ENCODE data around the gene SAMM50.

SAMM50 gene

GRCh38 chr22:44031158-44031952 lies 76.1 kb downstream of the SAMM50 start:
- Histone ChIP-seq H3K4me3 (ENCODE audit: low read depth in 1 of 2, low read length in 1 of 2) (no peak overlapping the region), H3K27me3 (peaks cover 3% of the 10 kb centered on the region), H3K4me1 (ENCODE audit: control insufficient read depth in 1 of 2, insufficient read depth in 1 of 2, low read depth in 1 of 2, low read length in 1 of 2) (peaks cover 10 to 11% of the 10 kb centered on the region in 2 experiments), H3K36me3 (no peaks in the 10 kb centered on the region), H3K27ac (no peak overlapping the region), H3K9me3 (no peaks in the 10 kb centered on the region)
- TF ChIP-seq, protein P1, sequence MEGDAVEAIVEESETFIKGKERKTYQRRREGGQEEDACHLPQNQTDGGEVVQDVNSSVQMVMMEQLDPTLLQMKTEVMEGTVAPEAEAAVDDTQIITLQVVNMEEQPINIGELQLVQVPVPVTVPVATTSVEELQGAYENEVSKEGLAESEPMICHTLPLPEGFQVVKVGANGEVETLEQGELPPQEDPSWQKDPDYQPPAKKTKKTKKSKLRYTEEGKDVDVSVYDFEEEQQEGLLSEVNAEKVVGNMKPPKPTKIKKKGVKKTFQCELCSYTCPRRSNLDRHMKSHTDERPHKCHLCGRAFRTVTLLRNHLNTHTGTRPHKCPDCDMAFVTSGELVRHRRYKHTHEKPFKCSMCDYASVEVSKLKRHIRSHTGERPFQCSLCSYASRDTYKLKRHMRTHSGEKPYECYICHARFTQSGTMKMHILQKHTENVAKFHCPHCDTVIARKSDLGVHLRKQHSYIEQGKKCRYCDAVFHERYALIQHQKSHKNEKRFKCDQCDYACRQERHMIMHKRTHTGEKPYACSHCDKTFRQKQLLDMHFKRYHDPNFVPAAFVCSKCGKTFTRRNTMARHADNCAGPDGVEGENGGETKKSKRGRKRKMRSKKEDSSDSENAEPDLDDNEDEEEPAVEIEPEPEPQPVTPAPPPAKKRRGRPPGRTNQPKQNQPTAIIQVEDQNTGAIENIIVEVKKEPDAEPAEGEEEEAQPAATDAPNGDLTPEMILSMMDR (IDR thresholded peaks at IDR 0.05) = no peak

GRCh38 chr22:44032126-44032730 lies 77.0 kb downstream of the SAMM50 start:
- Histone ChIP-seq H3K4me3 (ENCODE audit: low read depth in 1 of 2, low read length in 1 of 2) (no peak overlapping the region), H3K36me3 (no peaks in the 10 kb centered on the region), H3K27me3 (no peaks in the 10 kb centered on the region), H3K9me3 (no peaks in the 10 kb centered on the region), H3K4me1 (ENCODE audit: control insufficient read depth in 1 of 2, insufficient read depth in 1 of 2, low read depth in 1 of 2, low read length in 1 of 2) (peaks cover 2 to 3% of the 10 kb centered on the region in 2 experiments), H3K27ac (no peak overlapping the region)
- TF ChIP-seq, protein P1 (IDR thresholded peaks at IDR 0.05) = no peak

DNA sequence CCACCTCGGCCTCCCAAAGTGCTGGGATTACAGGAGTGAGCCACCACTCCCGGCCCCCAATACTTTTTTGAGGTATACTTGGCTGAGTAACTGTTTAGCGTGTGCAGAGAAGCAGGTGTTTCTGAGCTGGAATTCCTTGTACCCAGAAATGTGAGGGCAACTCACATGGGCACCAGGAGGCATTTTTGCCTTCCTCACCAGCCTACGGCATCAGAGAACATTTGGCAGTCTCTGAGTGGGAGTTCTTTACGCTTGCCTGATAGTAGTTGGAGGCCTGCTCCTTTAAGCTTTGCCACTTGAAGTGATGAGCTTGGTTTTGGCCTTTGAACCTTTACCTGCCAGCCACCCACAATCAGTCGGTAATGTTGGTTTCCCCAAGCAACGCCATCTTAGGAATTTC lies 78.0 kb downstream of the SAMM50 start:
- no peaks in the 10 kb centered on the region for H3K9me3 ChIP-seq
- TF ChIP-seq, protein P1 (IDR thresholded peaks at IDR 0.05) = no peak
- H3K27ac ChIP-seq = no peak overlapping the region
- H3K4me1 ChIP-seq (ENCODE audit: control insufficient read depth in 1 of 2, insufficient read depth in 1 of 2, low read depth in 1 of 2, low read length in 1 of 2) = no peaks in the 10 kb centered on the region
- no peaks in the 10 kb centered on the region for H3K36me3 ChIP-seq
- H3K4me3 ChIP-seq (ENCODE audit: low read depth in 1 of 2, low read length in 1 of 2) = no peak overlapping the region
- no peaks in the 10 kb centered on the region for H3K27me3 ChIP-seq

GRCh38 chr22:44033694-44034093 lies 78.5 kb downstream of the SAMM50 start:
- no peaks in the 10 kb centered on the region for H3K27me3 ChIP-seq
- no peaks in the 10 kb centered on the region for H3K36me3 ChIP-seq
- H3K27ac ChIP-seq = no peak overlapping the region
- TF ChIP-seq, protein P1 (IDR thresholded peaks at IDR 0.05) = no peak
- H3K9me3 ChIP-seq = no peaks in the 10 kb centered on the region
- H3K4me3 ChIP-seq (ENCODE audit: low read depth in 1 of 2, low read length in 1 of 2) = no peak overlapping the region
- H3K4me1 ChIP-seq (ENCODE audit: control insufficient read depth in 1 of 2, insufficient read depth in 1 of 2, low read depth in 1 of 2, low read length in 1 of 2) = no peaks in the 10 kb centered on the region

DNA sequence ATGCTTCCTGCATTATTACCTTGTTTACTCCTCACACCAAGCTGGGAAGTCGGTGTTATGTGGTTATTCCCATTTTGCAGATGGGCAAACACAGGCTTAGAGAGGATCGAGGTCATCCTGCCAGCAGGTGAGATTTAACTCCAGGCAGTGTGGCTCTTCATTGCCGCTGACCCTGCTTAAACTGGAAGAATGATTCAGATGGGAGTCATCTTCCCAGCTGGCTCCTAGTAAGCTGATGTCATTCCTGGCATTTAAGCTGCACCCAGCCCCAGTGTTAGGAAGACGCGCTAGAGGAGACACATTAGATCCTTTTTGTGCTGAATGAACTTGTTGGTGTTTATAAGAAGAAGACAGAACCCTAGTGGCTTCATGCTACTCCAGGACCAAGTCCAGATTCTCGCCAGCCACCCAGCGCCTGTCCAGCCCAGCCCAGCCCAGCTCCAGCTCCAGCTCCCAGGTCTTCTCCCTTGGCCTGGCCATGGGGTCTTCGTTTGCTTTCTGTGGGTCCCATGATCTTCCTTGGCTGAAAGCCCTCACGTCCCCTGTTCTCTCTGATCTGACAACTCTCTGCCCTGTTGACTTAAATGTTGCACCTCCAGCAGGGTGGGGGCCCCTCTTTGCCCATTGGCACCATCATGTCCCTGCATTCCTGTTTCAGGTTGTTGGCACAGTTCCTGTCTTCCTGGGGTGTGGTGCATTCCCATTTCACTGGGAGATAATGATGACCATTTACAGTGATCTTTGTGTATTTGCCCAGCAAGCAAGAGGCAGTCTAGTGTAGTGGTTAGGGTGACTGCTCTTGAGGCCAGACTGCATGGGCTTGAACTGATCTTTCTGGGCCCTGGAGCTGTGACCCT lies 82.5 kb downstream of the SAMM50 start:
- Histone ChIP-seq H3K36me3 (no peaks in the 10 kb centered on the region), H3K27me3 (no peaks in the 10 kb centered on the region), H3K4me3 (ENCODE audit: low read depth in 1 of 2, low read length in 1 of 2) (no peak overlapping the region), H3K27ac (no peak overlapping the region), H3K4me1 (ENCODE audit: control insufficient read depth in 1 of 2, insufficient read depth in 1 of 2, low read depth in 1 of 2, low read length in 1 of 2) (no peaks in the 10 kb centered on the region), H3K9me3 (no peaks in the 10 kb centered on the region)
- TF ChIP-seq, protein P1 (IDR thresholded peaks at IDR 0.05) = no peak

All from neutrophil (primary cell).